Gastrocnemius medialis (tissue), 4 donors: Measurements from ENCODE around the gene DROSHA. TPM values are rescaled to one million over a fixed set of nuclear protein-coding genes. Genes with fewer than 3 reads are reported as not detected.
A peak's percentile ranks its signal among the peaks of the same experiment; 100 is the strongest.

ENCODE experiments used
- ATAC-seq, 2 donors: fragments of 150-250 bp; one replicate each; pipeline ENCODE4 v1.9.1; 2016
- DNase-seq, 2 donors: peaks; one replicate each; pipeline ENCODE4 v3.0.0-alpha.2; 2019
- H3K27ac ChIP-seq, 4 donors: fragments of 200-600 bp; sonication (generic); 1 replicate in 1 of 4; 2 replicates in 3 of 4; pipeline ENCODE4 v1.5.1; 2016 to 2018; ENCODE audit warnings: mild to moderate bottlenecking in 2 of 4, moderate library complexity in 1 of 4
- H3K27me3 ChIP-seq, 3 donors: fragments of 200-600 bp; sonication (generic) in 2 of 3; 1 replicate in 1 of 3; 2 replicates in 2 of 3; pipeline versions ENCODE4 v1.5.1 to v1.6.0; 2016 to 2019; ENCODE audit warnings: mild to moderate bottlenecking in 1 of 3, moderate library complexity in 1 of 3
- H3K36me3 ChIP-seq, 2 donors: fragments of 200-600 bp; sonication (generic) in 1 of 2; one replicate each; pipeline ENCODE4 v1.5.1; 2017 to 2018
- H3K4me1 ChIP-seq, 2 donors: fragments of 200-600 bp; sonication (generic) in 1 of 2; one replicate each; pipeline ENCODE4 v1.5.1; 2016 to 2017; ENCODE audit warnings: mild to moderate bottlenecking in 2 of 2
- H3K4me3 ChIP-seq, 4 donors: fragments of 200-600 bp; sonication (generic) in 3 of 4; 1 replicate in 1 of 4; 2 replicates in 3 of 4; pipeline ENCODE4 v1.5.1; 2016 to 2019; ENCODE audit warnings: mild to moderate bottlenecking in 2 of 4
- H3K9me3 ChIP-seq, 3 donors: fragments of 200-600 bp; sonication (generic) in 2 of 3; 1 replicate in 1 of 3; 2 replicates in 2 of 3; pipeline ENCODE4 v1.5.1; 2016 to 2019
- CTCF ChIP-seq, 5 experiments: fragments of 450-650 bp in 3 of 5; fragments of 200-600 bp in 2 of 5; sonication (generic) in 2 of 5; IDR thresholded peaks in 4 of 5; conservative IDR thresholded peaks in 1 of 5; 1 replicate in 4 of 5; 2 replicates in 1 of 5; pipeline ENCODE4 v1.5.1; 2016 to 2019; ENCODE audit warnings: antibody characterized with exemption in 5 of 5, mild to moderate bottlenecking in 3 of 5, moderate library complexity in 3 of 5
- POLR2A ChIP-seq, 2 donors: fragments of 450-650 bp; IDR thresholded peaks; one replicate each; pipeline ENCODE4 v1.6.1; 2017; ENCODE audit warnings: antibody characterized with exemption in 2 of 2, mild to moderate bottlenecking in 2 of 2, moderate library complexity in 2 of 2
- in situ Hi-C, 4 donors: fragments of 200-750 bp; cut with MboI; loops; one replicate each; pipeline versions ENCODE4 v1.15.0 to v1.8.0; 2017; ENCODE audit warnings: low sequenced_read_pairs in 4 of 4
- intact Hi-C: fragments of 100-400 bp; cut with DNase I; formaldehyde crosslinking; loops from one replicate; pipeline ENCODE4 v1.15.1; 2023; ENCODE audit warnings: low total_unique reads
- total RNA-seq, 4 donors: library from RNA; depleted of rRNA; stranded (reverse); fragments of >200 nt; gene quantifications; one replicate each; pipeline versions ENCODE4 v1.1.0 to v1.2.3, GENCODE V29; 2016

The DROSHA gene
- total RNA-seq, 4 donors from 2014 or later: 9.2 to 28.8 (median 28.4) TPM

- in situ Hi-C loops: loop anchor here in 3 of 4 donors (25.0 kb wide), 3 partner anchors 853 to 1903 kb away; partner anchors contain the start of genes SUB1 (in 1 of the 3) and TARS1 (in 1 of the 3)
These were observed 2.7 kb upstream of the DROSHA start for GRCh38 chr5:31534527-31535046.

GRCh38 chr5:31531543-31531887 lies 378 bp downstream of the DROSHA start:
- H3K4me3 ChIP-seq: peak overlapping the region; percentile 76 to 97 (median 86)
- TF ChIP-seq CTCF (IDR thresholded peaks at IDR 0.05 in 4 of 5, conservative IDR thresholded peaks at IDR 0.05 in 1 of 5) (no peak), POLR2A (IDR thresholded peaks at IDR 0.05) (no peak)
- ATAC-seq (peak; percentile 9 to 30), DNase-seq (no peak)
- H3K27me3 ChIP-seq: no peaks in the 10 kb centered on the region
- H3K36me3 ChIP-seq: peaks cover 0 to 54% of the 10 kb centered on the region in 2 donors
- H3K9me3 ChIP-seq: no peaks in the 10 kb centered on the region
- H3K4me1 ChIP-seq: peaks cover 21 to 34% of the 10 kb centered on the region in 2 donors
- peak overlapping the region; percentile 66 to 92 (median 90) for H3K27ac ChIP-seq
- in situ Hi-C loops: loop anchor here in 3 of 4 donors (25.0 kb wide), 3 partner anchors 856 to 1906 kb away; partner anchors contain the start of genes SUB1 (in 1 of the 3) and TARS1 (in 1 of the 3)
- intact Hi-C loops: loop anchor here (5.0 kb wide), 2 partner anchors 561 to 1056 kb away; partner anchors contain the start of gene SUB1

More at GRCh38 chr5:31534527-31535046, 2.7 kb upstream of the DROSHA start:
- TF ChIP-seq CTCF (IDR thresholded peaks at IDR 0.05 in 4 of 5, conservative IDR thresholded peaks at IDR 0.05 in 1 of 5) (no peak), POLR2A (IDR thresholded peaks at IDR 0.05) (no peak)
- DNase-seq (no peak), ATAC-seq (no peak)
- intact Hi-C loops: loop anchor here (5.0 kb wide), 2 partner anchors 558 to 1053 kb away; partner anchors contain the start of gene SUB1
- no peaks in the 10 kb centered on the region for H3K27me3 ChIP-seq
- no peak overlapping the region for H3K4me3 ChIP-seq
- peaks cover 0 to 54% of the 10 kb centered on the region in 2 donors for H3K36me3 ChIP-seq
- no peak overlapping the region for H3K27ac ChIP-seq
- peaks cover 21 to 34% of the 10 kb centered on the region in 2 donors for H3K4me1 ChIP-seq
- no peaks in the 10 kb centered on the region for H3K9me3 ChIP-seq

GRCh38 chr5:31530541-31531265 lies 1.2 kb downstream of the DROSHA start:
- H3K9me3 ChIP-seq: no peaks in the 10 kb centered on the region
- TF ChIP-seq CTCF (IDR thresholded peaks at IDR 0.05 in 4 of 5, conservative IDR thresholded peaks at IDR 0.05 in 1 of 5) (no peak), POLR2A (IDR thresholded peaks at IDR 0.05) (no peak)

GRCh38 chr5:31523041-31523440 lies 8.9 kb downstream of the DROSHA start:
- H3K4me1 ChIP-seq: no peaks in the 10 kb centered on the region
- in situ Hi-C loops: no loop called here
- no peak for DNase-seq
- TF ChIP-seq POLR2A (IDR thresholded peaks at IDR 0.05) (no peak), CTCF (IDR thresholded peaks at IDR 0.05 in 4 of 5, conservative IDR thresholded peaks at IDR 0.05 in 1 of 5) (no peak)
- H3K4me3 ChIP-seq: no peak overlapping the region
- no peak for ATAC-seq
- H3K36me3 ChIP-seq: peaks cover 0 to 67% of the 10 kb centered on the region in 2 donors
- H3K27me3 ChIP-seq: no peaks in the 10 kb centered on the region
- H3K27ac ChIP-seq: no peak overlapping the region
- H3K9me3 ChIP-seq: no peaks in the 10 kb centered on the region
- intact Hi-C loops: no loop called here

More at GRCh38 chr5:31530541-31531265, 1.2 kb downstream of the DROSHA start:
- Histone ChIP-seq H3K36me3 (peaks cover 0 to 54% of the 10 kb centered on the region in 2 donors), H3K27ac (peak overlapping the region in 2 of 4 donors; percentile 66 to 91), H3K4me1 (peaks cover 21 to 34% of the 10 kb centered on the region in 2 donors), H3K4me3 (peak overlapping the region; percentile 76 to 97 (median 86)), H3K27me3 (no peaks in the 10 kb centered on the region)
- no peak for DNase-seq
- in situ Hi-C loops: loop anchor here in 3 of 4 donors (25.0 kb wide), 3 partner anchors 857 to 1907 kb away; partner anchors contain the start of genes SUB1 (in 1 of the 3) and TARS1 (in 1 of the 3)
- ATAC-seq: no peak
- intact Hi-C loops: loop anchor here (5.0 kb wide), 2 partner anchors 562 to 1057 kb away; partner anchors contain the start of gene SUB1
